Adrenal gland (tissue), 5 donors: ENCODE results near the gene DNAJC27.

Experiments used
- CTCF ChIP-seq, 6 experiments: fragments of 450-650 bp in 4 of 6; fragments of 200-600 bp in 2 of 6; sonication (generic) in 1 of 6; IDR thresholded peaks; 1 replicate in 5 of 6; 2 replicates in 1 of 6; pipeline versions ENCODE4 v1.5.1 to v1.8.0; 2016 to 2021; ENCODE audit warnings: antibody characterized with exemption in 6 of 6, mild to moderate bottlenecking in 2 of 6, moderate library complexity in 1 of 6
- POLR2A ChIP-seq, 2 donors: fragments of 450-650 bp; IDR thresholded peaks; one replicate each; pipeline ENCODE4 v1.6.1; 2017; ENCODE audit warnings: antibody characterized with exemption in 2 of 2, mild to moderate bottlenecking in 2 of 2, moderate library complexity in 1 of 2
- donor health status: DM: no; HTN: no; CAD: no.

DNA sequence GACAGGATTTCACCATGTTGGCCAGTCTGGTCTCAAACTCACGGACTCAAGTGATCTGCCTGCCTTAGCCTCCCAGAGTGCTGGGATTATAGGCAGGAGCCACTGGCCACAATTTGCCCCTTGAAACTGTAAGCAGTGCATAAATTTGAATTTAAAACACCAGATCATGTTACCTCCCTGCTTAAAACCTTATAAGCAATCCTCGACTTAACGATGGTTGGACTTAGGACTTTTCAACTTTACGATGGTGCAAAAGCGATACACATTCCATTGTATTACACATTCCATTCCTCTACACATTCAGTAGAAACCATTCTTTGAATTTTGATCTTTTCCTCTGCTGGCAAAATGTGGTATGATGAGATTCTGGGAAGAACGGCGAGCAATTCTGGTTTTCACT, 46.9 kb upstream of the DNAJC27 start:
- no peak for TF ChIP-seq CTCF (IDR thresholded peaks at IDR 0.05)
- TF ChIP-seq POLR2A (IDR thresholded peaks at IDR 0.05): no peak
